Dendritic cell treated with granulocyte-macrophage colony-stimulating factor and Interleukin-4, amounts not matched to agents 40 ng/mL and 50 ng/mL, for 4 days (primary cell): ENCODE measurements around the gene CLN3.

Experiments
- H3K27ac Mint-ChIP-seq: one replicate; pipeline ENCODE4 v1.8.0; 2022; ENCODE audit warnings: mild to moderate bottlenecking, mixed read lengths
- H3K27me3 Mint-ChIP-seq: one replicate; pipeline ENCODE4 v1.8.0; 2022; ENCODE audit warnings: mild to moderate bottlenecking, mixed read lengths
- H3K36me3 Mint-ChIP-seq: one replicate; pipeline ENCODE4 v1.8.0; 2022; ENCODE audit warnings: low read depth, mixed read lengths
- H3K4me1 Mint-ChIP-seq: one replicate; pipeline ENCODE4 v1.8.0; 2022; ENCODE audit warnings: low read depth, mixed read lengths
- H3K4me3 Mint-ChIP-seq: one replicate; pipeline ENCODE4 v1.8.0; 2022; ENCODE audit warnings: mild to moderate bottlenecking, moderate library complexity, mixed read lengths
- H3K9me3 Mint-ChIP-seq: one replicate; pipeline ENCODE4 v1.8.0; 2022; ENCODE audit warnings: mixed read lengths
- intact Hi-C: fragments of 100-400 bp; cut with micrococcal nuclease; formaldehyde crosslinking; loops from one replicate; pipeline ENCODE4 v1.15.0; 2022

Gene CLN3

GRCh38 chr16:28526201-28527099 is 34.6 kb upstream of the CLN3 start:
- no peak overlapping the region for H3K4me3 Mint-ChIP-seq
- intact Hi-C loops, result no loop called here
- no peak overlapping the region for H3K27ac Mint-ChIP-seq
- no peaks in the 10 kb centered on the region for H3K36me3 Mint-ChIP-seq
- H3K27me3 Mint-ChIP-seq, result no peaks in the 10 kb centered on the region
- peaks cover 12% of the 10 kb centered on the region for H3K4me1 Mint-ChIP-seq
- H3K9me3 Mint-ChIP-seq, result no peaks in the 10 kb centered on the region

DNA sequence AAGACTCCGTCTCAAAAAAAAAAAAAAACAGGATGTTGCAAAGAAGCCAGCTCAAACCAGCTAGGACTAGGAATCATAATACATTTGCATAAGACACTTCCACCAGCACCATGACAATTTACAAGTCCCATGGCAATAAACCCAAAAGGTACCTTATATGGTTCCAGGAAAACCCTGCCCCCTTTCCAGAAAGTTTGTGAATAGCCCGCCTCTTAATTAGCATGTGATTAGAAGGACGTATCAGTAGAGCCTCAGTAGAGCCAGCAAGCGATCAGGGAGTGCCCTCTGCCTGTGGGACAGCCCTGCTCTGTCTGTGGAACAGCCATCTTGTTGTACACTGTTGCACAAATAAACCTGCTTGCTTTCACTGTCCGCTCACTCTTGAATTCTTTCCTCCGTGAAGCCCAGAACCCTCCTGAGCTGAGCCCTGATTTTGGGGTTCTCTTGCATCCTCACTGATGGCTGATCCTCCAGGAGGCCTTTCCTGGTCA is 32.9 kb upstream of the CLN3 start:
- no peak overlapping the region for H3K4me3 Mint-ChIP-seq
- no peaks in the 10 kb centered on the region for H3K9me3 Mint-ChIP-seq
- no peaks in the 10 kb centered on the region for H3K36me3 Mint-ChIP-seq
- H3K27ac Mint-ChIP-seq, result peak overlapping the region; percentile 70
- H3K27me3 Mint-ChIP-seq, result no peaks in the 10 kb centered on the region
- peaks cover 24% of the 10 kb centered on the region for H3K4me1 Mint-ChIP-seq
- intact Hi-C loops, result no loop called here

DNA sequence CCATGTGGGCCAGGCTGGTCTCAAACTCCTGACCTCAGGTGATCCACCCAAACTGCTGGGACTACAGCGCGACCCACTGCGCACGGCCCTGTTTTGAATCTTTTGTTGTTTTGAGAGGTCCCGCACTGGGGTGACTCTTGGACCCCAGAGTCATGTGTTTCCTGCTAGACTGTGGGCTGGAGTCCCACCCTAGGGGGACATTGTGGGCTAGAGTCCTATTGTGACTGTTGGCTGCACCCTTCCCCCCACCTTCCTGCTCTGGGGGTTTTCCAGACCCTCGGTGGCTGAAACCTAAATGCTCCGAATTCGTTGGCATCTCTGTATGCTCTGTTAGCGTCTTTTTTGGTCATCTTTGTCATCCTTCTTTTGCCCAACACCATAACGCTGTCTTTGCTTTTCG is 30.9 kb upstream of the CLN3 start:
- no peak overlapping the region for H3K4me3 Mint-ChIP-seq
- no peak overlapping the region for H3K27ac Mint-ChIP-seq
- H3K4me1 Mint-ChIP-seq, result peaks cover 24% of the 10 kb centered on the region
- H3K36me3 Mint-ChIP-seq, result no peaks in the 10 kb centered on the region
- no peaks in the 10 kb centered on the region for H3K27me3 Mint-ChIP-seq
- no peaks in the 10 kb centered on the region for H3K9me3 Mint-ChIP-seq
- intact Hi-C loops, result no loop called here

GRCh38 chr16:28521436-28521835 is 29.6 kb upstream of the CLN3 start:
- peaks cover 24% of the 10 kb centered on the region for H3K4me1 Mint-ChIP-seq

GRCh38 chr16:28520672-28521071 is 28.8 kb upstream of the CLN3 start:
- Mint-ChIP-seq H3K27ac (no peak overlapping the region), H3K36me3 (no peaks in the 10 kb centered on the region), H3K27me3 (no peaks in the 10 kb centered on the region), H3K4me1 (peaks cover 24% of the 10 kb centered on the region), H3K4me3 (no peak overlapping the region), H3K9me3 (no peaks in the 10 kb centered on the region)
- intact Hi-C loops, result no loop called here

More at GRCh38 chr16:28521436-28521835, 29.6 kb upstream of the CLN3 start:
- Mint-ChIP-seq H3K27ac (no peak overlapping the region), H3K4me3 (no peak overlapping the region), H3K36me3 (no peaks in the 10 kb centered on the region), H3K9me3 (no peaks in the 10 kb centered on the region), H3K27me3 (no peaks in the 10 kb centered on the region)
- intact Hi-C loops, result no loop called here

DNA sequence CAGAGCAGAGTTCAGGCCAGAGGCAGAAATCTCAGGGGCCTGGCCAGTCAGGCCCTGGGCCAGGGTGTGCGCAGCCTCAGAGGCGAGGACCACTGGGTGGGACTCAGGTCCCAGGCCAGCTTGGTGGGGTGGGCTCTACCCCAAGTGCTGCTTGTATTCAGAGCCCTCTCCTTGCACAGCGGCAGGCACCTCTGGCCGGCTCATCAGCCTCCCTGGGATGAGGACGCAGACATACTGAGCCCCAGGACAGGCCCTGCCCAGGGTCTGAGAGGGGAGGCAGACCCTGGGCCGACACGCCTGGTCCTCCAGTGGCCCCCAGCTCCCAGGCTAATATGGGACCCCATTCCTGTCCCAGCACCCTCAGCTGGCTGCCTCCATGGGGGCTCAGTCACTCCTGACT is 22.4 kb upstream of the CLN3 start:
- Mint-ChIP-seq H3K27ac (no peak overlapping the region), H3K4me1 (peaks cover 11% of the 10 kb centered on the region), H3K36me3 (no peaks in the 10 kb centered on the region), H3K9me3 (no peaks in the 10 kb centered on the region), H3K4me3 (no peak overlapping the region), H3K27me3 (no peaks in the 10 kb centered on the region)
- intact Hi-C loops, result no loop called here

- Mint-ChIP-seq H3K4me3 (no peak overlapping the region), H3K27me3 (no peaks in the 10 kb centered on the region), H3K27ac (no peak overlapping the region), H3K36me3 (no peaks in the 10 kb centered on the region), H3K9me3 (no peaks in the 10 kb centered on the region), H3K4me1 (peaks cover 11% of the 10 kb centered on the region)
- intact Hi-C loops, result no loop called here
Observed at GRCh38 chr16:28513484-28514181, 21.8 kb upstream of the CLN3 start.

GRCh38 chr16:28511801-28512789 is 20.2 kb upstream of the CLN3 start:
- intact Hi-C loops, result no loop called here
- peaks cover 25% of the 10 kb centered on the region for H3K4me1 Mint-ChIP-seq
- no peak overlapping the region for H3K4me3 Mint-ChIP-seq
- H3K9me3 Mint-ChIP-seq, result no peaks in the 10 kb centered on the region
- H3K27me3 Mint-ChIP-seq, result no peaks in the 10 kb centered on the region
- H3K27ac Mint-ChIP-seq, result no peak overlapping the region
- H3K36me3 Mint-ChIP-seq, result no peaks in the 10 kb centered on the region

GRCh38 chr16:28511031-28511430 is 19.2 kb upstream of the CLN3 start:
- intact Hi-C loops, result no loop called here
- H3K27me3 Mint-ChIP-seq, result no peaks in the 10 kb centered on the region
- H3K4me3 Mint-ChIP-seq, result no peak overlapping the region
- no peaks in the 10 kb centered on the region for H3K36me3 Mint-ChIP-seq
- H3K9me3 Mint-ChIP-seq, result no peaks in the 10 kb centered on the region
- H3K4me1 Mint-ChIP-seq, result peaks cover 36% of the 10 kb centered on the region
- no peak overlapping the region for H3K27ac Mint-ChIP-seq

GRCh38 chr16:28505489-28506137 is 13.7 kb upstream of the CLN3 start:
- intact Hi-C loops, result loop anchor here (1.0 kb wide), 1 partner anchor 11 kb away; the partner anchor contains the start of gene APOBR
- no peak overlapping the region for H3K27ac Mint-ChIP-seq

GRCh38 chr16:28504707-28505404 is 13.0 kb upstream of the CLN3 start:
- Mint-ChIP-seq H3K36me3 (no peaks in the 10 kb centered on the region), H3K27me3 (no peaks in the 10 kb centered on the region), H3K4me3 (no peak overlapping the region), H3K9me3 (no peaks in the 10 kb centered on the region), H3K27ac (no peak overlapping the region), H3K4me1 (peaks cover 46% of the 10 kb centered on the region)
- intact Hi-C loops, result no loop called here

More at GRCh38 chr16:28505489-28506137, 13.7 kb upstream of the CLN3 start:
- H3K4me1 Mint-ChIP-seq, result peaks cover 43% of the 10 kb centered on the region
- no peaks in the 10 kb centered on the region for H3K27me3 Mint-ChIP-seq
- H3K36me3 Mint-ChIP-seq, result no peaks in the 10 kb centered on the region
- H3K4me3 Mint-ChIP-seq, result no peak overlapping the region
- no peaks in the 10 kb centered on the region for H3K9me3 Mint-ChIP-seq

GRCh38 chr16:28503470-28504259 is 11.8 kb upstream of the CLN3 start:
- intact Hi-C loops, result no loop called here
- Mint-ChIP-seq H3K27ac (no peak overlapping the region), H3K36me3 (peaks cover 7% of the 10 kb centered on the region), H3K27me3 (no peaks in the 10 kb centered on the region), H3K4me1 (peaks cover 54% of the 10 kb centered on the region), H3K4me3 (no peak overlapping the region), H3K9me3 (no peaks in the 10 kb centered on the region)
